GM12878 (cell line): ENCODE data around the gene NGB. TPM values are rescaled to one million over a fixed set of nuclear protein-coding genes. Genes with fewer than 3 reads are reported as not detected.
A peak's percentile ranks its signal among the peaks of the same experiment; 100 is the strongest.

Experiments used
- ATAC-seq: fragments of 200-7000 bp; cut with Tn5 transposase; 3 replicates; pipeline ENCODE4 v1.9.1; 2020; ENCODE audit warnings: mild to moderate bottlenecking, moderate library complexity
- BruUV-seq: library from RNA; stranded (reverse); fragments of 400-500 nt; replicated peaks from 2 replicates; lab custom pipeline; 2021; lab: Mats Ljungman, UMichigan
- CTCF ChIA-PET: fragments of 300-600 bp; sonication (Branson Sonifier 250); formaldehyde crosslinking; extraction: SDS; loops from one replicate; lab custom pipeline; 2021; ENCODE audit warnings: inconsistent platforms; lab: Yijun Ruan, JAX
- POLR2A ChIA-PET: fragments of 350-600 bp; formaldehyde crosslinking; extraction: SDS; loops from one replicate; lab custom pipeline; 2021; ENCODE audit warnings: inconsistent platforms; lab: Charles Lee
- RAD21 ChIA-PET: fragments of 300-600 bp; sonication (Branson Sonifier 250); formaldehyde crosslinking; loops from one replicate; lab custom pipeline; 2023; ENCODE audit warnings: antibody characterized with exemption; ENCODE audit not compliant: unreplicated experiment; lab: Charles Lee
- SMC1A ChIA-PET: fragments of 300-600 bp; sonication (Branson Sonifier 250); formaldehyde crosslinking; loops from one replicate; lab custom pipeline; 2023; ENCODE audit not compliant: unreplicated experiment, uncharacterized antibody; lab: Charles Lee
- DNase-seq: peaks from one replicate; pipeline ENCODE4 v3.0.0-alpha.2; 2011; ENCODE audit warnings: low read depth, low spot score
- FAIRE-seq: peaks from 3 replicates; lab custom pipeline; 2011; peaks lifted over from hg19 to GRCh38; lab: Jason Lieb, UNC
- H2AFZ ChIP-seq: 2 replicates; pipeline ENCODE4 v1.6.0; 2011; ENCODE audit warnings: low read depth, low read length, control low read depth; ENCODE audit not compliant: control insufficient read depth
- H3K27ac ChIP-seq: 2 replicates; pipeline ENCODE4 v1.5.1; 2011; ENCODE audit warnings: control low read depth; ENCODE audit not compliant: control insufficient read depth, insufficient read depth
- H3K27me3 ChIP-seq, 2 experiments: replicated peaks in 1 of 2; 2 replicates each; pipeline versions ENCODE4 v1.6.0 to v1.6.1; 2011; ENCODE audit warnings: low read length in 1 of 2; ENCODE audit not compliant: control insufficient read depth in 2 of 2, insufficient read depth in 2 of 2
- H3K36me3 ChIP-seq, 2 experiments: 2 replicates each; pipeline ENCODE4 v1.5.1; 2011; ENCODE audit warnings: low read length in 1 of 2; ENCODE audit not compliant: control insufficient read depth in 2 of 2, insufficient read depth in 2 of 2
- H3K4me1 ChIP-seq: 2 replicates; pipeline ENCODE4 v1.6.1; 2011; ENCODE audit warnings: mild to moderate bottlenecking, low read length, moderate library complexity, mixed read lengths; ENCODE audit not compliant: control insufficient read depth, insufficient read depth
- H3K4me2 ChIP-seq: 2 replicates; pipeline ENCODE4 v1.6.0; 2011; ENCODE audit warnings: control low read depth; ENCODE audit not compliant: control insufficient read depth, insufficient read depth
- H3K4me3 ChIP-seq: fragments of 200-600 bp; sonication (generic); 2 replicates; pipeline ENCODE4 v1.5.1; 2016
- H3K79me2 ChIP-seq: 2 replicates; pipeline ENCODE4 v1.6.0; 2011; ENCODE audit warnings: low read length; ENCODE audit not compliant: control insufficient read depth, insufficient read depth
- H3K9ac ChIP-seq: 2 replicates; pipeline ENCODE4 v1.8.0; 2011; ENCODE audit warnings: low read length, control low read depth, mixed read lengths; ENCODE audit not compliant: control insufficient read depth, insufficient read depth
- H3K9me3 ChIP-seq: replicated peaks from 3 replicates; pipeline ENCODE4 v1.5.1; 2011; ENCODE audit warnings: mild to moderate bottlenecking, low read length; ENCODE audit not compliant: control insufficient read depth, insufficient read depth
- H4K20me1 ChIP-seq: 2 replicates; pipeline ENCODE4 v1.6.0; 2011; ENCODE audit not compliant: control insufficient read depth, insufficient read depth
- ATF2 ChIP-seq: IDR thresholded peaks from 2 replicates; pipeline ENCODE4 v1.6.1; 2012; ENCODE audit warnings: low read length, inconsistent platforms
- BHLHE40 ChIP-seq, 2 experiments: fragments of 450-650 bp in 1 of 2; IDR thresholded peaks; 2 replicates each; pipeline ENCODE4 v1.6.1; 2011 to 2017; ENCODE audit warnings: low read depth in 2 of 2, borderline replicate concordance in 1 of 2, improper control_type of control experiment in 1 of 2, low read length in 1 of 2, mild to moderate bottlenecking in 1 of 2
- CHD4 ChIP-seq: fragments of 200-600 bp; sonication (generic); IDR thresholded peaks from 2 replicates; pipeline ENCODE4 v1.6.1; 2016; ENCODE audit warnings: mild to moderate bottlenecking
- JUND ChIP-seq: IDR thresholded peaks from 2 replicates; pipeline ENCODE4 v1.6.1; 2012; ENCODE audit warnings: low read depth, mild to moderate bottlenecking, low read length, improper control_type of control experiment, moderate library complexity
- WGBS: methylation state at CpG from one replicate; pipeline ENCODE4 v1.1.6; 2016; ENCODE audit warnings: low lambda C conversion rate; ENCODE audit not compliant: insufficient replicate concordance, insufficient coverage; ENCODE audit errors: missing lambda C conversion rate; 5-methylcytosine and 5-hydroxymethylcytosine counted together
- in situ Hi-C: fragments of 300-500 bp; cut with MboI; formaldehyde crosslinking; loops from 9 replicates; pipeline ENCODE4 v1.14.3; 2018; ENCODE audit warnings: mixed read lengths
- intact Hi-C: fragments of 100-400 bp; cut with micrococcal nuclease; formaldehyde crosslinking; loops from one replicate; pipeline ENCODE4 v1.14.2; 2022; ENCODE audit not compliant: unreplicated experiment
- polyA plus RNA-seq, 11 experiments: library from polyadenylated mRNA; depleted of rRNA in 4 of 11; unstranded in 6 of 11; stranded (reverse) in 5 of 11; fragments of >200 nt; fragmentation: Nextera tagmentation in 4 of 11; fragmentation: Illumina TruSeq in 1 of 11; extraction: Ambion mirVana in 4 of 11; extraction: Trizol in 1 of 11; gene quantifications; 1 replicate in 1 of 11; 2 replicates in 10 of 11; pipeline versions ENCODE4 v1.2.1 to v1.2.3, GENCODE V29; 2011 to 2016; ENCODE audit warnings: inconsistent platforms in 2 of 11, missing spikeins in 2 of 11, low read depth in 1 of 11
- total RNA-seq, 4 experiments: library from RNA; depleted of rRNA in 3 of 4; stranded (reverse); fragments of >200 nt in 3 of 4; fragmentation: Illumina TruSeq in 1 of 4; extraction: Trizol in 1 of 4; gene quantifications; 2 replicates each; pipeline versions ENCODE4 v1.2.1 to v1.2.3, GENCODE V29; 2013 to 2021

Gene NGB
- total and polyA plus RNA-seq, 10 of the 15 experiments (the other 5 are each of a cell fraction or from before 2014, with no cell fraction given), result 0.19 TPM; not detected in 9

DNA sequence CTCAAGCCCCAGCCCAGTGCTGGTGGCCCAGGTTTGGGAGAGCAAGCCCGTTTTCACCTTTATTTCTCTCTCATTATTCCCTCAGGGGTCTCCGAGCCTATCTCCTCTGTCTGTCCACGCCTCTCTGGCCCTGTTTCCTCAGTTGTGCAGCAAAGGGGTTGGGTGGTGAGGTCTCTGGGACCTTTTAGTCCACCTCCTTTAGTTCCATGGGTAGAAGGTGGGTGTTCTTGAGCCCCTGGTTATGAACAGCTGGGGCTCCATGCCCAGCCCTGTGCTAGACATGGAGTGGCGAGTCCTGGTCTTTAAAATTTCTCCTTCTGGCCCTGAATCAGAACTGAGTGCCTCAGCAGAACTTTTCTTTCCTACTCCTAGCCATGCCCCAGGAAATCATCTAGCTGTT, 1.3 kb upstream of the NGB start (continued):
- TF ChIP-seq ATF2 (no peak), JUND (no peak)

GRCh38 chr14:77270361-77271112, 469 bp downstream of the NGB start:
- no peak overlapping the region for H2AFZ ChIP-seq
- peaks cover 0 to 6% of the 10 kb centered on the region in 2 experiments; a peak in 3 of 4 replicates for H3K27me3 ChIP-seq
- ChIA-PET CTCF (no interaction called here), SMC1A (no interaction called here)
- no peak overlapping the region for H3K9ac ChIP-seq
- DNase-seq (no peak), ATAC-seq (no peak), FAIRE-seq (no peak)
- no TSS peak for BruUV-seq
- H3K4me3 ChIP-seq, result no peak overlapping the region
- no peaks in the 10 kb centered on the region for H3K36me3 ChIP-seq
- no peaks in the 10 kb centered on the region for H3K79me2 ChIP-seq
- in situ Hi-C loops, result no loop called here
- intact Hi-C loops, result no loop called here
- TF ChIP-seq BHLHE40 (IDR thresholded peaks at IDR 0.05; ENCODE audit: borderline replicate concordance in 1 of 2, low read depth in 2 of 2, low read length in 1 of 2), result 0 out of 4 replicates have a peak, but pooled peaks of 1 of the 2 experiments have one; percentile 8
- no peak for TF ChIP-seq CHD4
- TF ChIP-seq, all 136 proteins: peak for 1
- H3K9me3 ChIP-seq, result no peaks in the 10 kb centered on the region
- ChIA-PET RAD21 (interaction anchor here (0.7 kb wide), 1 partner anchor 73 kb away, joined by 3 read pairs; no protein-coding TSS in a partner anchor), POLR2A (no interaction called here)
- WGBS, result 23% methylated on average over 52 of the region's 84 CpGs
- no peaks in the 10 kb centered on the region for H4K20me1 ChIP-seq
- H3K27ac ChIP-seq, result no peak overlapping the region
- H3K4me1 ChIP-seq, result no peaks in the 10 kb centered on the region
- no peak overlapping the region for H3K4me2 ChIP-seq
